B cell (primary cell): ENCODE results near the gene TNNI3K.

ENCODE experiments used
- EZH2 ChIP-seq: IDR thresholded peaks from 2 replicates; pipeline ENCODE4 v1.6.1; 2012; ENCODE audit warnings: borderline replicate concordance, low read depth, mild to moderate bottlenecking, moderate library complexity, low read length; ENCODE audit not compliant: insufficient read depth, poor library complexity, severe bottlenecking
- TF ChIP-seq, protein P1 (sequence below): fragments of 200-600 bp; IDR thresholded peaks from one replicate; pipeline ENCODE4 v1.8.0; 2022; ENCODE audit warnings: antibody characterized with exemption, mild to moderate bottlenecking

DNA sequence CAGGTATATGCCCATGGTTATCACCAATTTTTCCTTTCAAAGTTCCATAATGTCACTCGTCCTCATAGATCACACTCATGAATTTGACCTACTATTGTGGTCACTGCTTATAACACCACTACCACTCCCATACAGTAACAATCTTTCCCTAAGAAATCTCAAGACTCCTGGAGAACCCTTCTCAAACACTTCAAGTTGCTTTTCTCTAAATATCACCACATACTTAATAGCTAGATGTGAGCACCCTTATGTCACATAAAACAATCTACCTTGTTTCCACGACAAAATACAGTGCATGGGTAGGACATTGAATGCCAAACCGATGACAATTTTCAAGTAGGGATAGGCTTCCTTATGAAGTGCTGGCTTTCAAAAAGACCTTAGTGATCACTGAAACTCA, 172.7 kb downstream of the TNNI3K start:
- TF ChIP-seq, protein P1, sequence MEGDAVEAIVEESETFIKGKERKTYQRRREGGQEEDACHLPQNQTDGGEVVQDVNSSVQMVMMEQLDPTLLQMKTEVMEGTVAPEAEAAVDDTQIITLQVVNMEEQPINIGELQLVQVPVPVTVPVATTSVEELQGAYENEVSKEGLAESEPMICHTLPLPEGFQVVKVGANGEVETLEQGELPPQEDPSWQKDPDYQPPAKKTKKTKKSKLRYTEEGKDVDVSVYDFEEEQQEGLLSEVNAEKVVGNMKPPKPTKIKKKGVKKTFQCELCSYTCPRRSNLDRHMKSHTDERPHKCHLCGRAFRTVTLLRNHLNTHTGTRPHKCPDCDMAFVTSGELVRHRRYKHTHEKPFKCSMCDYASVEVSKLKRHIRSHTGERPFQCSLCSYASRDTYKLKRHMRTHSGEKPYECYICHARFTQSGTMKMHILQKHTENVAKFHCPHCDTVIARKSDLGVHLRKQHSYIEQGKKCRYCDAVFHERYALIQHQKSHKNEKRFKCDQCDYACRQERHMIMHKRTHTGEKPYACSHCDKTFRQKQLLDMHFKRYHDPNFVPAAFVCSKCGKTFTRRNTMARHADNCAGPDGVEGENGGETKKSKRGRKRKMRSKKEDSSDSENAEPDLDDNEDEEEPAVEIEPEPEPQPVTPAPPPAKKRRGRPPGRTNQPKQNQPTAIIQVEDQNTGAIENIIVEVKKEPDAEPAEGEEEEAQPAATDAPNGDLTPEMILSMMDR, result no peak
- no peak for TF ChIP-seq EZH2
